Stimulated activated CD4-positive, alpha-beta T cell treated with anti-CD3 and anti-CD28 coated beads, Interleukin-12 subunit alpha, Interleukin-12 subunit beta, amount 100 ng/mL, for 24 hours (primary cell): ENCODE measurements around the gene TJP1.
"Not testable (repeated sequence)": the region's sequence is repeated elsewhere in the genome, so short reads cannot be mapped to it uniquely, and the experiment has no call there.

Experiments used
- DNase-seq, 2 experiments: peaks; one replicate each; pipeline ENCODE4 v3.0.0-alpha.2; 2020; ENCODE audit warnings: low read depth in 2 of 2

The TJP1 gene

DNA sequence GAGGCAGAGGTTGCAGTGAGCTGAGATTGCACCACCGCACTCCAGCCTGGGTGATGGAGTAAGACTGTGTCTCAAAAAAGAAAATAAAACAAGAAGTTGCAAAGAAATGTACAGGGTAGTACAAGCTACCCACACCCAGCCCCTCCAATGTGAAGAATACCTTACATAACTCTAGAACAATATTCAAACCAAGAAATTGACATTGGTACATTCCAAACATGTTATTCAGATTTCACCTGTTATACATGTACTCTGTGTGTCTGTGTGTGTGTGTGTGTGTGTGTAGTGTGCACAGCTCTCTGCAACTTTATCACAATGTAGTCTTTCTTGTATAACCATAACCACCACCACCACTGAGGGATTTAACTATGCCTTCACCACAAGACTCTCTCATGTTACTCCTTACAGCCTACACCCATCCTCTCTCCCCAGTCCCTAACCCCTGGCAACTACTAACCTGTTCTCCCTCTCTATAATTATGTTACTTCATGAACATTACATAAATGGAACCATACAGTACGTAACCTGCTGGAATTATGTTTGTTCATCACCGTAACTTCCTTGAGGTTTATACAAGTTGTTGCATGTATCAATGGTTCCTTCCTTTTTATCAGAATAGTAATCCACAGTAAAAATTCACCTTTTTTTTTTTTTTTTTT is 16.2 kb upstream of the TJP1 start:
- DNase-seq, result no peak

DNA sequence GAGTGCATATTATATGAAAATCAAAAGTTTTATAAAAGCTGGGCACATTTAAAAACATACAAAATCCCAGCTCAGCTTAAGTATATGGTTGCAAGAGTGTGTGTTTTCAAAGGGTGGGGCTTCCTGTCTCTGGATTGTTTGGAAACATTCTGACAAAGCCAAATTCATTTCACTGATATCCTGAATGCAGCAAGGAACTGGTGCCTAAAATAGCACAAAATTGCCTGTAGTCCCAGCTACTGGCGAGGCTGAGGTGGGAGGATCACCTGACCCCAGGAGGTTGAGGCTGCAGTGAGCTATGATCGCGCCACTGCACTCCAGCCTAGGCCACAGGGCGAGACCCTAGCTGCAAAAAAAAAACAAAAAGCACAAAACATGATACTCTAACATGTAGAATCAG is 13.0 kb upstream of the TJP1 start:
- no peak for DNase-seq

DNA sequence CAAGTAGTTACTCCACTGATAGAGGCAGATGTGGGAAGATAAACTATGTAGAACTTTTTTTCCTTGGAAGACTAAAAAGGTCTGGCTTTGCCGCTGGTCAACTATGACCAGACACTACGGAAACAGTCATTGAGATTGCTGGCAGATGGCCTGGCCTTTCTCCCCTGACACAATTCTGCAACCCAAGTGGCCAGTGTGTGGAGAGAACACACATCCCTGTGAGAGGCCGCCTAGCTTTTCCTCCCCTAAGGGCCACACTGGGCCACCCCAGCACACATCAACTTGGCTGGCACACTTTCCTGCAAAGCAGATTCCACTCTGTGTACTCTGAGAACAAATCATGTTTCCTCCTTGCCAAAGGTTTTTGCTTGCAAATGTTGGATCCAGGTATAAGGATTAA is 10.4 kb upstream of the TJP1 start:
- no peak for DNase-seq

DNA sequence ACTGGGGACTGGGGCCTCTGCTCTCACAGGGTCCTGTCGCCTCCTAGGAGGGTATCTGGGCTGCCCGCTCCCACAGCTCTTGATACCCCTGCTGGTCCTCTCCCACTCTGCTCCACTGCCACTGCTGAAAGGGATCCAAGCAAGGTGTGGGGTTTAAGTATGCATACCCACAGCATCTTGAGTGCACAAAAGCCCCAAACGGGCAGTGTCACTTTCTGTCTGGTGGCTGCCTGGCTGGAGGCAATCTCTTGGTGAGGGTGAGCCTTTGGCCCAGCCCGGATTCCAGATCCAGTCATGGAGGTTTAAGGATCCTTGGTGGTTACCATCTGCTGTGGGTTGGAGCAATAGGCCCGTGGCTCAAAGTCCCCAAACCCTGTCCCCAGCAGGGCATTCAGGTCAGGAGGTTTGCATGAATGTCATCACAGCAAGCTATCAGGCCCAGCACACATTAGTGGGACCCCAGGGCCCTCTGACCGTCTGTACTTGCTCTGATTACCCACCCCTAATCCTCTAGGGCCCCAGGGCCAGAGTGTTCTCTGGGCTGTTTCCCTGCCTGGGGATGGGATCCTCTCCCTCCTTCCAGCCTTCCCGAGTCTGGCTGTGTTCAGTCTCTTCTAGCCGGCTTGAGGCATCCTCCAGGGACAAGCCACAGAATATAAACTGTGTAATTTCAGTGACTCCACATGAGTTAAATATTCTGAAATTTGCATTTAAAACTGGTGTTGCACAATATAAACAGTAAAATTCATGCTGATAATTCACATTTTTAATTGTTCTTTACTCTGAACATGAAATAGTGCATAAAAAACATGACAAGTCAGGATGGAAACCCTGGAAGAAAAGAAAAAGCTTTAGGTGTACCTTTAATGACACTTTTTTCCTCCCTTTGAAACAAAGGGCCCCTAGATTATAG is 4.9 kb upstream of the TJP1 start:
- no peak for DNase-seq

DNA sequence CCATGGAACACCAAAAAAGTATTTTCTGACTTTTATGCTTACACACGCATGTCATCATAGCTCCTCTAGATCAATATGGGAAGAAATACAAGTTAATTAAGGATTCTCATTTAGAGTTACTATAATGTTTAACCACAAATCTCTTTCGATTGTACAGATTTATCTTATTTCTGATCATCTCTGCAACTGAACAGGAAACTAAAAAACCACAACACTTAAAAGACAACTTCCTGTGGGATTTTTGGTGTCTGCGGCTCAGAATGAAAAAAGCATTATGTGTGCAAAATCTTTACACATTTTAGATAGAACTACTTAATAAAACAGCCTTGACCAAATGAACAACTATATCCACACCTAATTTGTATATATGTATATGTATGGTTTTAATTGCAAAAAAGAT is 3.0 kb upstream of the TJP1 start:
- no peak for DNase-seq

DNA sequence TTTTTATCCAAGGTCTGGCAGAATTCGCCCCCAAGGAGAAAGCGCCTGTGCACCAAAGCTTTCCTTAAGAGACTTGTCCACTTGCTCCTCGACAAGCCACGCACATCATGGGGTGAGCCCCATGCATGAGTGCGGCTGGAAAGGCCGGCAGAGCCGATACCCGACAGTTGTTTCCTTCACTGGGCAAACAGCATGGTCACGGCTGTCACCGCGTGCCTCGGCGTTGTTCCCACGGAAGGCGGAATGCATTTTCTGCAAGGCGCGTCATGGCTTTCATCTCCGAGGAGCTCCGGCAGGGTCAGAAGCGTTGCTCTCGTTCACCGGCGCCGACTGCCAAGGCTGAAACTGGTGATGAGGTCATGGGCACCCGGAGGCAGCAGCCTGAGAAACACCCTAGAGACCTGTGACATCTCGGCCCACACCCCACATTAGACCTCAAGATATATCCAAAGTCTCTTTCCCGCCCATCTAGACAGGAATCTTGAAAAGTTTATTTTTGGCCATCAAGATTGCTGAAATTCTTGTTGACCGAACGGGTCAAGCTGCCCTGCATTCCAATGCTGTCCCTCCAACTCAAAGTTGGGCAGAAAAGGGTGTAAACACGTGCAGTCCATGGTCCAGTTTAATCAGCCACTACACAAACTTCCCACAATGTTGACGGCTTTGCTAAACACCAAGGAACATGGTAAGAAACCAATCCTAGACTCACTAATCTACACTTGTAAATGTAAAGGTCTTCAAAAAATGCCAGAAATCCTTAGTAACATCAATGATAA is 604 bp upstream of the TJP1 start:
- no peak for DNase-seq

DNA sequence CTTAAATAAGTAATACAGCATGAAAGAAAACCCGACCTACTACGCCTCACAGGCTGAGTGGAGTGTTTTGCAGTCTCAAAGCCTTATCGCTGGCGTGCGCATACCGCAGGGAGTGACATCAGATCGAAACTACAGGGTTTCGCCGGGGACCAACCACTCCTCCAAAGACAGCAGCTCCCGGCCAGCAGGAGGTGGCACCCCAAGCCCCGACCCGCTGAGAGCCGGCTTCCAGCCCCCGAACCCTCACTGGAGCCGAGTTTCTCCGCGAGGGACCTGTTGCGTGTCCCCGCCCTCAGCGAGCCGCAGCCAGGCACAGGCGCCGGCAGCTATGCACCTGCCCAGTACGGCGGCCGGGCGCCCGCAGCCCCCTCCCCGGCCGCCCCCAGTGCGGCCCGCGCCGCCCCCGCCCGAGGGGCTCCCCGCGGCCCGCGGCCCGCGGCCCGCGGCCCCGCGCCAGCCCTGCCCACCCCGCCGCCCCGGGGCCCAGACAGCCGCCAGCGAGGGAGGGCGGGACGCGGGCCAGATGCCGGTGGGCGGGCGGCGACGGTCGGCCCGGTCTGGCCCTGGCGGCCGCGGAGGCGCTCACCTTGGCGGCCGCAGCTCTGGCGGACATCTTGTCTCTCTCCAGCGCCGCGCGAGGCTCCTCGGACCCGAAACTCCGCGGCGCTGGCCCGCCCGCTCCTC is 710 bp downstream of the TJP1 start:
- DNase-seq, result peak in 1 of 2 experiments; percentile 38

DNA sequence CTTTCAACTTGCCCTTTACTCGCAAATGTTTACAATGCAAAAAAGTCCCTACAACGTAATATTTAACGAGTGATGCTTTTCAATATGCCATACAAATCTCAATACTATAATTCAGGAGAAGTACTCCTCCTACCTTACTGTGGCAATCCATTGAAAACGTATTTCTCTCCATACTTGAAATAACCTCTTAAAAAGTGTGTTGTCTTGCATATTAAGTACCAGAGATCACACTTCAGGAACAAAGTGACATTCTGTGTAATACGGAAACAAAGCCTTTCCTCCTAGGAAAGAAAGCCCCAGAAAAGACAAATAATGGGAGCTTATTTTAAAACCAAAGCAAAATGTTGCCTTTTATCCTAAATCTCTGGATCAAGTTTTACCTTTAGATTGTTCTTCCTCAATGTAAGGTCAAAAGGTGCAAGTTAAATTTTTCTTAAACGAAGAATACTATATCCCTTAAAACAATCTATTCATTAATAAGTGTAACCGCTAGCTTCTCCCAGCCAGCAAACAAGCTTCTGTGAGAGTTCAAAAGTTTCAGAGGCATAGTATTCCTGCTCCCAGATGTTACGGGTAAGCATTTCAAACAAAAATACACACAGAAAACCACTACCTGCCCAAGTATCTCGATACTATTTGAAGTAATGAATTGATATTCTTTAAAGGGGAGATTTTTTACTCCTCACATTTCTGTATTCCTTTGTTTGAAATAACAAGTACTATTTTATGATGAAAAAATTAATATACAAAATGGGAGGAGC is 1.7 kb downstream of the TJP1 start:
- no peak for DNase-seq

DNA sequence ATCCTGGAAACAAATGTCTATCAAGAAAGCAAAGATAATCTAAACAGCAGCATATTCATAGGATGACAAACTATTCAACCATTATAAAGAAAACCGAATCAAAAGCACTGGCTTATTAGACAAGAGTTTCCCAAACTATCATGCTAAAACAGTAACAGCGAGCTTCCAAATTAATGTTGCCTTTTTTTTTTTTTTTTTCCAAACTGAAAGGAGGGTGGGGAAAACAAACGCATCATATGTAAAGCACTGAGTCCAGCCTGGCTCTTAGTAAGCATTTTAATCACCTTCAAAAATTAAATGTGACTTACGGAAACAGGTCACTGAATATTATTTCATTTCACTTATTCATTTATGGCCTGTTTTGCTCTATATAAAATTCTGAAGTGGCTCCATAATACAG is 2.3 kb downstream of the TJP1 start:
- DNase-seq, result no peak

DNA sequence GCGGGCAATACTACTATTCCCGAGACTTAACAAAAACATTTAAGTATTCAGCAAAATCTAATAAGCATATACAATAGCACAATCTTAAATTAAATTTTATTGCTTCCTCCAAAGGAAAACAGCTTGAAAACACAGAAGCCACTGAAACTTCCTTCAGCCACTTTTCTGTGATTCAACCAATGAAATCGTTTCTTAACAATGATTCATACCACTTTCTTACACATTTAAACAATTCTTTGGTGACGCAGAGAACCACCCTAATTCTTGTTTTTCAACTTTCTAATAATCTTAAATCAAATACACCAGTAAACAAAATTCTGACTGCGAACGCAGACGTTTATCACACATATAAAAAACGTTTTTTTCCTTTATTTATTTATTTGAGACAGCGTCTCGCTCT is 4.1 kb downstream of the TJP1 start:
- no peak for DNase-seq

DNA sequence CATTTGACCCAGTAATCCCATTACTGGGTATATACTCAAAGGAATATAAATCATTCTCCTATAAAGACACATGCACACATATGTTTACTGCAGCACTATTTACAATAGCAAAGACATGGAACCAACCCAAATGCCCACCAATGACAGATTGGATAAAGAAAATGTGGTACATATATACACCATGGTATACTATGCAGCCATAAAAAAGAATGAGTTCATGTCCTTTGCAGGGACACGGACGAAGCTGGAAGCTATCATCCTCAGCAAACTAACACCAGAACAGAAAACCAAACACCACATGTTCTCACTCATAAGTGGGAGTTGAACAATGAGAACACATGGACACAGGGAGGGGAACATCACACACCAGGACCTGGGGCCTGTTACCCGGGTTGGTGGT is 4.8 kb downstream of the TJP1 start:
- not testable (repeated sequence) for DNase-seq

DNA sequence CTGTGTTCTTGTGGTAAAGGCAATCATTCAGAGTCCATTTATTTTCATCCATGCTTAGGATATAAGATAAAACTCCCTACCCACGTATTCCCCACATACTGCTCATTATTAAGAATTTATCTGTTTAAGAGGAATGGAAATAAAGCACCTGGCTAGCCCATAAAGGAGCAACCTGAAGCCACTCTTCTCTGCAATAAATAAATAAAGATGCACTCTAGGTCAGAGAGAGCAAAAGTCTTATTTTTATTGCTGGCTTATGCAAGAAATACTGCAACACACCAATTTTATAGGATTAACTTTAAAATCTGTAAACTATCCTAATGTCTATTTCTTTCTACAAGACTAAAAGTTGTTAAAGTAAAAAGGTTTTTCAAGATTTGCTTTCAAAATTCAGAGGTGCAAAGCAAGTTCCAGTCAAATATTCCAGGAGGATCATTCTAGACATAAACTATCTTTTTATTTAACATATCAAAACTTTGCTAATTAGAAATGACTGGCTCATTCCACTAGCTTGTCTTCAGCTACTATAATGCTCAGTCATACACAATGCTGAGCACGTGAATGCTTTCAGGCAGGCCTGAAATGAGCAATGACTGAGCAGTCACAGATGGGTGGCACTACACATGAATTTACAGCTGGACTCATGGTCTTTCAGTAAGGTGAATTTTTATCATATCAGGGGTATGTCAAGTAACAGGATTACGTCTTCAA is 7.1 kb downstream of the TJP1 start:
- no peak for DNase-seq

DNA sequence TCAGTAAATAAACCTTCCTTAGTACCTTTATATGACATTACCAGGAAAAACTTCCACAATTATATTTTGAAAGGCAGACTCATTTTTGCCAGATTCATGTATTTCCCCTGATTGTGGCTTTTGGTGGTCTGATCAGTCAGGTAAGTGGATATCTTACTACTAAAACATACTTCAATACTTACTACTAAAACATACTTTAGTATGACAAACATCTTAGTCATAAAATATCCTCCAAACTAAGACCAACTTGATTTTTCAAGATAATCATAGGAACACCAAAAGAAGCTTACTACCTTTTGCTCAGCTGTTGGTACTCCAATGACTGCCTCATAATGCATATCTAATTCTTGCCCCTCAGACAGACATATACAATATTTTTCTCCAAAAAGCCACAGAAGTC is 9.3 kb downstream of the TJP1 start:
- no peak for DNase-seq

DNA sequence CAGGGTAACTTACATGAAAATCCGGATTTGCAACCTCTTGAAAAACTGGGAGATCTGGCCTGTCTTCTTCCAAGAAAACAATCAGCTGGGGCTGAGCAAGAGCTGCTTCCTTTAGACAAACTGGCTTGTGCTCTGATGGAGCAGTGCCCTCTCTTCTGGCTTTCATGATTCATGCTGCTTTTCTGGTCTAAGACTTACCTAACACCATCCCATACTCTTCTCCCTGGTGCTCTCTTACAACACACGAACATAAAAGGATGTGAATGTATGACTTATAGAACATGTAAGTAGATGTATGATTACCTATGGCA is 9.9 kb downstream of the TJP1 start:
- no peak for DNase-seq

DNA sequence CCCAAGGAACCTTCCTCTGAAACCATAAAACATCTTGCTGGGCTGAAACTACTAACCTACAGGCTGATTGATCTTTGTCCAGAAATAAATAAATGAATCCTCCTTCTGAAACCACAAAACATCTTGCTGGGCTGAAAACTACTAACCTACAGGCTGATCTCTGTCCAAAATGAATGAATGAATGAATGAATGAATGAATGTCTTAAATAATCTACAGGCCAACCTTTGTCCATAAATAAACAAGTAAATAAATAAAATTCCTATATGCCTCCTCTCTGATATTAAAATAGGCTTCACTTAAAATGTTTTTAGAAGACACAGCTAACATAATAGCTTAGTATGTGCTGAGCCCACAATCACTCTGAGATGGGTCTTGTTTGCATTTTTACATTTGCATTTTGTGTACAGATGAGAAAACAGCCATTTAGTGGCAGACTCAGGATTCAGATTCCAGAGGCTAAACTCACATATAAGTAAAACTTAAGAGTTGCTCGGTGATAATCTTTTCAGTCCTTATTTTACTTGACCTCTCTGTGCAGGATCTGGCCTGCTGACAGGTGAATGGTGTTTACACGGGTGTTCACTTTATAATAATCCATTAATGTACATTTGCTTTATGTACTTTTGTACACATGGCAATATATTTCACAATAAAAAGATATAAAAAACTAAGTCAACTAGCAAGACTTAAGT is 10.4 kb downstream of the TJP1 start:
- no peak for DNase-seq

DNA sequence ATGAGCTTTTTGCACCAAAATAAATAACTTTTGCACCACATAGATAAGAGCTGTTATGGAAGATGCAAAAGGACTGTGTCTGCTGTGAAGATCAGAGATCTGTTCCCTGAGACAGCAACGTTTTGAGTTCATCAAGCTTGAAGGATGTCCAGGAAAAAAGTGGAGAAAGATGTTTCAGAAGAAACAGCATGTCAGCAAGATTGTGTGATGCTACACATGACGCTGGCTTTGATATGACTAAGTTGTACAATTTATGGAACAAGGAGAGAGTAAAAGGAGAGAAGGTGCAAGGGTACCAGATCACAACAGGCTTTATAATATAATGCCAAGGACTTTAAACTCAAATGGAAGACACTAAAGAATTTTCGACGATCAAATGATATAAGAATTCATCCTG is 16.6 kb downstream of the TJP1 start:
- DNase-seq, result no peak

DNA sequence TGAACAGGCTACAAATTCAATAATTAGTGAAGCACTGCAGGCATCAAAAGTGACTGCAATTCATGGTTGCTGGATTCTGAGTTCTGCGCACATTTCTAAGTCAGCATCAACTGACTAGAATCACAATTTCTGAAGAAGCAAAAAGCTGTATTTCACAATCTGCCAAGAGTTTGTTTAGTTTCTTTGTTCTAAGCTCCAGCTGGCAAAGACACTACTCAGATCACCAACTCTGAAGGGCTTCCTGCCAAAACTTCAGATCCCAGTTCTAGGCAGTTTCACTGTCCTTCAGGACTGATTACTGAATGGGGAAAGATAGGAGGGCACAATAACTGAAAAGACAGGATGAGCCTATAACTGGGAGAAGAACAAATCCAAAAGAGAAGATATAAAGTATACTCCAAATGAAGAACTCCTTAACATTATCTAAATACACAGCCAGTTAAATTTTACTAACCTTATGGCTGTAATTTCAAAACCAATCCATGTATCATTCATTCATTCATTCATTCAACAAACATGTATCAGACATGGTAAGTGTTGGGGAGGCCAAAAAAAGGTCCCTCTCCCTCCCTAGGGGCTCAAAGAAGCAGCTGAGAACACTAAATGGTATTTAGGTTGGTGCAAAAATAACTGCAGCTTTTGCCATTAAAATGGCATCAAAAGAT is 17.1 kb downstream of the TJP1 start:
- no peak for DNase-seq

DNA sequence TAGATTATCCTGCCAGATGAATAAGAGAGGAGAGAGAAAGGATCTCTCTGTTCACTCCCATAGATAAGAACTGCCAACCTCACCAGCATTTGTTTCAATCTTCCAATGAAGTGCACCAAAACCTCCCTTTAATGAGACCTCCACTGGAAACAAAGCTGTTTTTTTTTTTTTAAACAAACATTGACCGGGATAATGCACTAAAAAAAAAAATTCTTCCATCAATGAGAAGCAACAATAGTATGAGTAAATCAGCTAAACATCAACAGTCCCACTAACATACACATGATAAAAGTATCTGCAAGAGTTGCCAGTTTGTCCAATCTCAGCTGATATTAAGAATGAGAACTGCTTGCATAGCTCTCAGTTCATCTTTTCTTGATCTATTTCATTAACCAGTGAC is 19.9 kb downstream of the TJP1 start:
- no peak for DNase-seq

DNA sequence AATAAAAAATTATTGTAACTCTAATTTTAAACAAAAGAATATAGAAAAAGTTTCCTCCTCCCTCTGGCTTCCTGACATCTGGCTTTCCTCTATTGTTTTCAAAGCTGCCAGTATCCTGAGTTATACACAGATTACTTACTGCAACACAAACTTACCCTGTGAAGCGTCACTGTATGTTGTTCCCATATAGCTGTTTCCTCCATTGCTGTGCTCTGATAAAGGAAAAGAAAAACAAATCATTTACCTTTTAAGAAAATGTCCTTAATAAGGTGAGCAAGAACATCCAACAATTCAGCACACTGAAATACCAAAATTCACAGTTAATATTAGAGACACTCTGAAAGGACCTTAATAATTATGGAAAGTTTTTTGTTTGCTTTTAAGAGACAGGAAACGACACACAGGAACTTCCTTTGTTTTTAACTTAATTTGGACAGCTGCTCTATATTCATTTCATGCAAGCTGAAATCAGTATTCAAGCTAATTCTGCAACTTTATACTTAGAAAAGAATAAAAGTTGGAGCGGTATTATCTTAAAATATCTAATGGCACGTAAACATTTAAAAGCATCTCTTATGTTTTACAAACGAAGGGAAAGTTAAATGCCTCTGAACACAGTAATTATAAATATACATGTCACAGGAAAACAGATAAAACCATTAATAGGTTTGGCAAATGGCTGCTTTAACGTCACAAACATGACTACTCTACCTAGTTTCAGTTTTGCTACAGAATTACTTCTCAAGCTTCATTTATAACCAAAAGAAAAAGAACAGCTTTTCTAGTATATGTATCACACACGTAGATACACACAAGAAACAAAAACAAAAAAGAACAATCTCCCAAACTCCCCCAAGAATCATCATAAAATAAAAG is 21.5 kb downstream of the TJP1 start:
- no peak for DNase-seq
